Right lobe of liver (tissue), 4 donors: ENCODE measurements around the gene SLC7A4.

Experiments
- CTCF ChIP-seq, 4 donors: fragments of 200-600 bp in 3 of 4; fragments of 450-650 bp in 1 of 4; IDR thresholded peaks; one replicate each; pipeline versions ENCODE4 v1.5.1 to v1.8.0; 2016 to 2022; ENCODE audit warnings: antibody characterized with exemption in 4 of 4, mild to moderate bottlenecking in 2 of 4
- POLR2A ChIP-seq: fragments of 450-650 bp; IDR thresholded peaks from one replicate; pipeline ENCODE4 v1.6.1; 2017; ENCODE audit warnings: antibody characterized with exemption, mild to moderate bottlenecking
- donor health status: DM: no; HTN: no; CAD: no.
- donor health status: DM: no; HTN: no; CAD: no.
- donor health status: DM: no; HTN: yes; CAD: no.

GRCh38 chr22:21054046-21054713, 21.8 kb upstream of the SLC7A4 start:
- TF ChIP-seq CTCF (IDR thresholded peaks at IDR 0.05) (no peak), POLR2A (no peak)
